A673 (cell line): ENCODE measurements around the gene URI1. TPM values are rescaled to one million over a fixed set of nuclear protein-coding genes. Genes with fewer than 3 reads are reported as not detected.

Source experiments
- BruUV-seq: library from RNA; stranded (reverse); fragments of 400-500 nt; replicated peaks from 2 replicates; lab custom pipeline; 2021; lab: Mats Ljungman, UMichigan
- CTCF ChIA-PET: fragments of 300-600 bp; sonication (Branson Sonifier 250); formaldehyde crosslinking; loops from one replicate; lab custom pipeline; 2022; ENCODE audit warnings: antibody characterized with exemption; lab: Charles Lee
- POLR2A ChIA-PET: fragments of 300-600 bp; sonication (Branson Sonifier 250); formaldehyde crosslinking; loops from one replicate; lab custom pipeline; 2022; ENCODE audit warnings: antibody characterized with exemption; ENCODE audit not compliant: low non-redundant PET; lab: Charles Lee
- DNase-seq: peaks from one replicate; pipeline ENCODE4 v3.0.0-alpha.2; 2015; ENCODE audit warnings: low spot score
- H3K27ac ChIP-seq: fragments of 200-600 bp; sonication (generic); 2 replicates; pipeline ENCODE4 v1.5.1; 2016; ENCODE audit warnings: mixed run types, low read depth, mild to moderate bottlenecking, mixed read lengths, antibody characterized with exemption, low read length; ENCODE audit not compliant: poor library complexity, severe bottlenecking
- H3K27me3 ChIP-seq: fragments of 200-600 bp; sonication (generic); replicated peaks from 2 replicates; pipeline ENCODE4 v1.6.1; 2017; ENCODE audit warnings: mixed run types, low read depth, mild to moderate bottlenecking, mixed read lengths, antibody characterized with exemption, low read length; ENCODE audit not compliant: insufficient read depth, poor library complexity
- H3K36me3 ChIP-seq: fragments of 200-600 bp; sonication (generic); 2 replicates; pipeline ENCODE4 v1.6.1; 2016; ENCODE audit warnings: mixed run types, mild to moderate bottlenecking, mixed read lengths, antibody characterized with exemption, low read length; ENCODE audit not compliant: insufficient read depth, poor library complexity, severe bottlenecking
- H3K4me1 ChIP-seq: fragments of 200-600 bp; sonication (generic); 2 replicates; pipeline ENCODE4 v1.6.1; 2017; ENCODE audit warnings: mixed run types, mild to moderate bottlenecking, mixed read lengths, antibody characterized with exemption, low read length; ENCODE audit not compliant: insufficient read depth, poor library complexity, severe bottlenecking
- H3K4me3 ChIP-seq: fragments of 200-600 bp; sonication (generic); 2 replicates; pipeline ENCODE4 v1.5.1; 2016; ENCODE audit warnings: low read depth, mixed run types, mild to moderate bottlenecking, mixed read lengths, low read length; ENCODE audit not compliant: poor library complexity, severe bottlenecking
- H3K9me3 ChIP-seq: fragments of 200-600 bp; sonication (generic); 2 replicates; pipeline ENCODE4 v1.6.1; 2016; ENCODE audit warnings: mixed run types, low read depth, mild to moderate bottlenecking, mixed read lengths, antibody characterized with exemption, low read length; ENCODE audit not compliant: poor library complexity, severe bottlenecking
- EZH2 ChIP-seq: fragments of 200-600 bp; sonication (generic); IDR thresholded peaks from 2 replicates; pipeline ENCODE4 v1.6.1; 2017; ENCODE audit warnings: borderline replicate concordance, low read depth, mild to moderate bottlenecking, mixed read lengths, antibody characterized with exemption, low read length; ENCODE audit not compliant: poor library complexity, severe bottlenecking
- intact Hi-C: fragments of 100-400 bp; cut with micrococcal nuclease; formaldehyde crosslinking; loops from one replicate; pipeline ENCODE4 v1.10.0; 2022; ENCODE audit not compliant: unreplicated experiment
- total RNA-seq: library from RNA; stranded (reverse); gene quantifications from 2 replicates; pipeline ENCODE4 v1.2.3, GENCODE V29; 2021
- TF ChIP-seq, protein P1 (sequence below): fragments of 300-800, 200-600 bp; sonication (generic); conservative IDR thresholded peaks from 2 replicates; pipeline ENCODE4 v1.5.1; 2017; ENCODE audit warnings: low read depth, mild to moderate bottlenecking, antibody characterized with exemption, low read length, moderate library complexity, mixed read lengths

URI1 gene
- total RNA-seq, 1 experiment from 2014 or later = 93.0 TPM

DNA sequence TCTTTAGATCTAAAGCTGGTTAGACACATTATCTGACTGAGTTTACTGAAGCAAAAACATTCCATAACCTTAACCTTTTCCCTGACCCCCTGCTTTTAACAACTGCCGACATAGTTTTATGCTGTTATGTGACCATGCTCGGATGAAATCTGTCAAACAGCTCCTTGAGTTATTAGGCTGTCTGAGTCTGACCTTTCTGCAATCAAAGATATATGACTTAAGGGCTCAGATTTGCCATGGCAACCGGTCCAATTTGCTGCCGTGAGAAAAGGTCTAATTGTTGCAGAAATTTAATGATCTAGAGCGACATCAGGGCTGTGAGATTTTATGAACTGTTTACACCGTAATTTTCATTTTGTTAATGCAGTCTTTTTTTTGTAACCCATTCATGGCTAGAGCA, 61.8 kb downstream of the URI1 start:
- BruUV-seq = no TSS peak
- intact Hi-C loops = no loop called here
- peaks cover 14% of the 10 kb centered on the region for H3K9me3 ChIP-seq
- no peak for DNase-seq
- CTCF ChIA-PET = no interaction called here
- peaks cover 21% of the 10 kb centered on the region for H3K4me1 ChIP-seq
- no peak overlapping the region for H3K27ac ChIP-seq
- peaks cover 35% of the 10 kb centered on the region for H3K36me3 ChIP-seq
- POLR2A ChIA-PET = interaction anchor here (0.6 kb wide), 1 partner anchor 23 kb away, joined by 17 read pairs; no protein-coding TSS in a partner anchor
- H3K4me3 ChIP-seq = no peak overlapping the region
- H3K27me3 ChIP-seq = no peaks in the 10 kb centered on the region
- TF ChIP-seq, protein P1, sequence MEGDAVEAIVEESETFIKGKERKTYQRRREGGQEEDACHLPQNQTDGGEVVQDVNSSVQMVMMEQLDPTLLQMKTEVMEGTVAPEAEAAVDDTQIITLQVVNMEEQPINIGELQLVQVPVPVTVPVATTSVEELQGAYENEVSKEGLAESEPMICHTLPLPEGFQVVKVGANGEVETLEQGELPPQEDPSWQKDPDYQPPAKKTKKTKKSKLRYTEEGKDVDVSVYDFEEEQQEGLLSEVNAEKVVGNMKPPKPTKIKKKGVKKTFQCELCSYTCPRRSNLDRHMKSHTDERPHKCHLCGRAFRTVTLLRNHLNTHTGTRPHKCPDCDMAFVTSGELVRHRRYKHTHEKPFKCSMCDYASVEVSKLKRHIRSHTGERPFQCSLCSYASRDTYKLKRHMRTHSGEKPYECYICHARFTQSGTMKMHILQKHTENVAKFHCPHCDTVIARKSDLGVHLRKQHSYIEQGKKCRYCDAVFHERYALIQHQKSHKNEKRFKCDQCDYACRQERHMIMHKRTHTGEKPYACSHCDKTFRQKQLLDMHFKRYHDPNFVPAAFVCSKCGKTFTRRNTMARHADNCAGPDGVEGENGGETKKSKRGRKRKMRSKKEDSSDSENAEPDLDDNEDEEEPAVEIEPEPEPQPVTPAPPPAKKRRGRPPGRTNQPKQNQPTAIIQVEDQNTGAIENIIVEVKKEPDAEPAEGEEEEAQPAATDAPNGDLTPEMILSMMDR = no peak
- no peak for TF ChIP-seq EZH2

DNA sequence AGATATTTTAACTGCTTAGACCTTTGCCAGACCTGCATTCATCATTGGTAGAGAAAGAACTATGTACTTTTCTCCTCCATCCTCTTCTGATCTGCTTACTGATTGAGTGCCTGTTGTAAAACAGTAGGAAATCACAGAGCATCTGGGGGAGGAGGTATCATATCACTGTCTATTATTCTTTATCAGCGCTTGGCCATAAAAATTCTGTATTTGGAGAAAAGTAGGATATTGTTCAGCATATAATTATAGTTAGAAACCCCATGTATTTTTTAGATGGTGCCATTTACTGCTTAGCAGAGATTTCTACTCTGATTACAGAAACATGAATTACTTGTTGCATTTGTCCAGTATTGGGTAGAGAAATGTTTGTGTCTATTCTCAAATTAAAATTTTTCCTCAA, 62.4 kb downstream of the URI1 start:
- CTCF ChIA-PET = no interaction called here
- Histone ChIP-seq H3K36me3 (peaks cover 35% of the 10 kb centered on the region), H3K27ac (no peak overlapping the region), H3K9me3 (peaks cover 10% of the 10 kb centered on the region), H3K27me3 (no peaks in the 10 kb centered on the region), H3K4me1 (peaks cover 21% of the 10 kb centered on the region), H3K4me3 (no peak overlapping the region)
- DNase-seq = peak; percentile 12
- TF ChIP-seq, protein P1 = no peak
- no peak for TF ChIP-seq EZH2
- intact Hi-C loops = no loop called here
- no TSS peak for BruUV-seq
- POLR2A ChIA-PET = no interaction called here

GRCh38 chr19:30006207-30006606, 64.2 kb downstream of the URI1 start:
- Histone ChIP-seq H3K36me3 (peaks cover 44% of the 10 kb centered on the region), H3K27me3 (no peaks in the 10 kb centered on the region), H3K27ac (no peak overlapping the region), H3K4me1 (peaks cover 21% of the 10 kb centered on the region), H3K9me3 (no peaks in the 10 kb centered on the region), H3K4me3 (no peak overlapping the region)
- DNase-seq = no peak
- no peak for TF ChIP-seq EZH2
- ChIA-PET POLR2A (no interaction called here), CTCF (no interaction called here)
- intact Hi-C loops = no loop called here
- BruUV-seq = no TSS peak

DNA sequence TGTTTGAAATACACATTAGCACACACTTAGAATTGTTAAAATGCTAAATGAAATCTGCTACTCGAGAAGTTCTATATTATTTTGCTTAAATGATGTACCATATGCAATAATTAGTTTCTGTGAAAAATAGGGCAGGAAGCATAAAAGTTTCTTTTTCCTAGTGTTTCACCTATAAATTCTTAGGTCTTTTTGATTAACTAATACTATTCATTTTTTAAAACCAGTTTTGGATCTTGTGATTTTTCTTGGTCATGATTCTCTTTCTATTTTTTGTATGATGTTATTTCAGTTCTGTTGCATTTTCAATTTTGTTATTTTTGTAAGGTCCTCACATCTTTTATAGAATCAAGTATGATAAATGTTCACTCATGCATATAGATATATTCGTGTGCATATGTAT, 66.1 kb downstream of the URI1 start:
- intact Hi-C loops = no loop called here
- Histone ChIP-seq H3K27ac (no peak overlapping the region), H3K4me1 (peaks cover 14% of the 10 kb centered on the region), H3K27me3 (no peaks in the 10 kb centered on the region), H3K36me3 (peaks cover 53% of the 10 kb centered on the region), H3K9me3 (no peaks in the 10 kb centered on the region), H3K4me3 (no peak overlapping the region)
- DNase-seq = no peak
- ChIA-PET POLR2A (no interaction called here), CTCF (no interaction called here)
- BruUV-seq = no TSS peak
- TF ChIP-seq, protein P1 = no peak
- no peak for TF ChIP-seq EZH2
